ENCODE measurements around the gene ADAM12. TPM values are rescaled to one million over a fixed set of nuclear protein-coding genes. Genes with fewer than 3 reads are reported as not detected.

The ADAM12 gene
- total RNA-seq, 2 experiments from 2014 or later: 1.2 to 1.5 TPM

GRCh38 chr10:126251778-126252407 is 136.4 kb downstream of the ADAM12 start:
- Histone ChIP-seq H3K4me1 (ENCODE audit: insufficient read depth, low read length) (no peaks in the 10 kb centered on the region), H3K4me3 (ENCODE audit: low read length) (no peak overlapping the region), H3K9me3 (ENCODE audit: control insufficient read depth in 1 of 2, insufficient read depth in 1 of 2, low read length in 2 of 2) (peaks cover 0 to 32% of the 10 kb centered on the region in 2 experiments), H3K27ac (ENCODE audit: low read depth in 1 of 2, low read length in 2 of 2) (no peak overlapping the region), H3K27me3 (ENCODE audit: control insufficient read depth in 1 of 2, insufficient read depth in 2 of 2, low read length in 2 of 2) (no peaks in the 10 kb centered on the region), H3K36me3 (ENCODE audit: insufficient read depth, low read length) (no peaks in the 10 kb centered on the region)
- DNase-seq: no peak
- ChIA-PET POLR2A (no interaction called here), CTCF (no interaction called here)
- ATAC-seq (ENCODE audit: poor library complexity): no peak
- H3K27me3 Mint-ChIP-seq: no peaks in the 10 kb centered on the region
- TF ChIP-seq CTCF (IDR thresholded peaks at IDR 0.05): no peak
- no peak overlapping the region for H3K27ac Mint-ChIP-seq
- no peak overlapping the region for H3K4me3 Mint-ChIP-seq
- intact Hi-C loops (cut with DNase I, micrococcal nuclease): no loop called here
- no peaks in the 10 kb centered on the region for H3K36me3 Mint-ChIP-seq (ENCODE audit: low read depth)
- peaks cover 4% of the 10 kb centered on the region for H3K9me3 Mint-ChIP-seq
- no peaks in the 10 kb centered on the region for H3K4me1 Mint-ChIP-seq (ENCODE audit: low read depth)

GRCh38 chr10:126250527-126251310 is 137.6 kb downstream of the ADAM12 start:
- ATAC-seq (ENCODE audit: poor library complexity) (no peak), DNase-seq (no peak)
- no peak overlapping the region for H3K4me3 Mint-ChIP-seq
- peaks cover 4% of the 10 kb centered on the region for H3K9me3 Mint-ChIP-seq
- H3K27me3 Mint-ChIP-seq: no peaks in the 10 kb centered on the region
- ChIA-PET CTCF (no interaction called here), POLR2A (no interaction called here)
- no peak overlapping the region for H3K27ac Mint-ChIP-seq
- intact Hi-C loops (cut with DNase I, micrococcal nuclease): no loop called here
- Histone ChIP-seq H3K4me3 (ENCODE audit: low read length) (no peak overlapping the region), H3K27me3 (ENCODE audit: control insufficient read depth in 1 of 2, insufficient read depth in 2 of 2, low read length in 2 of 2) (no peaks in the 10 kb centered on the region), H3K27ac (ENCODE audit: low read depth in 1 of 2, low read length in 2 of 2) (no peak overlapping the region), H3K36me3 (ENCODE audit: insufficient read depth, low read length) (no peaks in the 10 kb centered on the region), H3K9me3 (ENCODE audit: control insufficient read depth in 1 of 2, insufficient read depth in 1 of 2, low read length in 2 of 2) (peaks cover 0 to 32% of the 10 kb centered on the region in 2 experiments), H3K4me1 (ENCODE audit: insufficient read depth, low read length) (no peaks in the 10 kb centered on the region)
- no peak for TF ChIP-seq CTCF (IDR thresholded peaks at IDR 0.05)
- no peaks in the 10 kb centered on the region for H3K4me1 Mint-ChIP-seq (ENCODE audit: low read depth)
- no peaks in the 10 kb centered on the region for H3K36me3 Mint-ChIP-seq (ENCODE audit: low read depth)

- no peak for TF ChIP-seq CTCF (IDR thresholded peaks at IDR 0.05)
- Histone ChIP-seq H3K4me3 (ENCODE audit: low read length) (no peak overlapping the region), H3K9me3 (ENCODE audit: control insufficient read depth in 1 of 2, insufficient read depth in 1 of 2, low read length in 2 of 2) (peaks cover 0 to 29% of the 10 kb centered on the region in 2 experiments), H3K36me3 (ENCODE audit: insufficient read depth, low read length) (no peaks in the 10 kb centered on the region), H3K4me1 (ENCODE audit: insufficient read depth, low read length) (no peaks in the 10 kb centered on the region), H3K27me3 (ENCODE audit: control insufficient read depth in 1 of 2, insufficient read depth in 2 of 2, low read length in 2 of 2) (no peaks in the 10 kb centered on the region), H3K27ac (ENCODE audit: low read depth in 1 of 2, low read length in 2 of 2) (no peak overlapping the region)
- Mint-ChIP-seq H3K9me3 (peaks cover 4% of the 10 kb centered on the region), H3K4me3 (no peak overlapping the region), H3K27ac (no peak overlapping the region), H3K36me3 (ENCODE audit: low read depth) (no peaks in the 10 kb centered on the region), H3K4me1 (ENCODE audit: low read depth) (no peaks in the 10 kb centered on the region), H3K27me3 (no peaks in the 10 kb centered on the region)
- intact Hi-C loops (cut with DNase I, micrococcal nuclease): no loop called here
- no peak for ATAC-seq (ENCODE audit: poor library complexity)
- ChIA-PET CTCF (no interaction called here), POLR2A (no interaction called here)
- DNase-seq: no peak
Measured at GRCh38 chr10:126250045-126250444, 138.2 kb downstream of the ADAM12 start.

Measured in CD4-positive, alpha-beta T cell (primary cell).